H1 (cell line): ENCODE results near the gene DDR2.

Experiments used
- POLR2A ChIP-seq, 2 experiments: IDR thresholded peaks; 1 replicate in 1 of 2; 2 replicates in 1 of 2; pipeline ENCODE4 v1.6.1; 2011; ENCODE audit warnings: low read depth in 2 of 2, low read length in 2 of 2, mild to moderate bottlenecking in 2 of 2; ENCODE audit errors: control extremely low read depth in 1 of 2
- TCF12 ChIP-seq: IDR thresholded peaks from 2 replicates; pipeline ENCODE4 v1.6.1; 2011; ENCODE audit warnings: low read depth, mild to moderate bottlenecking, low read length
- TEAD4 ChIP-seq: IDR thresholded peaks from 2 replicates; pipeline ENCODE4 v1.6.1; 2012; ENCODE audit warnings: low read depth, low read length, inconsistent platforms, mixed read lengths
- TF ChIP-seq, protein P1 (sequence below), 3 experiments: IDR thresholded peaks; 1 replicate in 2 of 3; 2 replicates in 1 of 3; pipeline versions ENCODE4 v1.5.1 to v1.6.1; 2011; ENCODE audit warnings: low read length in 3 of 3, mild to moderate bottlenecking in 3 of 3, inconsistent platforms in 2 of 3, low read depth in 1 of 3, moderate library complexity in 1 of 3; ENCODE audit not compliant: insufficient read depth in 1 of 3; ENCODE audit errors: control extremely low read depth in 1 of 3

DNA sequence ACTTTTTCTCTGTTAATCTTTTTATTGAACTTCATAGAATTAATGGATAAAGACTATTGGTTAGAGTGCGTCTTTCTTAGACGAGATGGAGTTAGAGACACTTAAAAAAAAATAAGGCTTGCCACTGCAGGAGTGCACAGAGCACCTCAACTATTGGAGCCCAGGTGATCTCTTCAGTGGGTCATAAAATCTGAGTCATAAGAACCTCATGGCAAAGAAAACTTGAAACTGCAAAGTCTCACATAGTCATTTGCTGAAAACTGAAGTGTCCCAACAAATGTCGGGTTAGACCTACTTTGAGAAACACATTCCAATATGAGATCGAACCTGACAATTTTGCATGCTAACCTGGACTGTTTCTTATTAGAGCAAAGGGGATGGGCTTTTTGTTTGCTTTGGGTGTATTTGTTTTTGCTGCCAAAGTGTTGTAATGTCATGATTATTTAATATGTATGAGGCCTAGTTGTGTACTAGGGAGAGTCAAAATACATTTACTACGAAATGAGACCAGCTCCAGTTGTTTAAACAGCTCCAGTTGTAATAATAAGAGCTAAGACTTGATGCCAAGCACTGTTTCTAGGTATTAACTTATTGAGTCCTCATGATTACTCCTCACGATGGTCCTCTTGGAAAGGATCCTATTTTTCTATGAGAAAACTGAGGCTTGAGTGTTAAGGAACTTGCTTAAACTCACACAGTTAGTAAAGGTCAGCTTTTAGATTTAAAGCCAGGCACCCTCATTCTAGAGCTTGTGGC, 65.1 kb downstream of the DDR2 start:
- no peak for TF ChIP-seq POLR2A (IDR thresholded peaks at IDR 0.05; ENCODE audit: control extremely low read depth in 1 of 2, low read depth in 2 of 2, low read length in 2 of 2)
- TF ChIP-seq, protein P1, sequence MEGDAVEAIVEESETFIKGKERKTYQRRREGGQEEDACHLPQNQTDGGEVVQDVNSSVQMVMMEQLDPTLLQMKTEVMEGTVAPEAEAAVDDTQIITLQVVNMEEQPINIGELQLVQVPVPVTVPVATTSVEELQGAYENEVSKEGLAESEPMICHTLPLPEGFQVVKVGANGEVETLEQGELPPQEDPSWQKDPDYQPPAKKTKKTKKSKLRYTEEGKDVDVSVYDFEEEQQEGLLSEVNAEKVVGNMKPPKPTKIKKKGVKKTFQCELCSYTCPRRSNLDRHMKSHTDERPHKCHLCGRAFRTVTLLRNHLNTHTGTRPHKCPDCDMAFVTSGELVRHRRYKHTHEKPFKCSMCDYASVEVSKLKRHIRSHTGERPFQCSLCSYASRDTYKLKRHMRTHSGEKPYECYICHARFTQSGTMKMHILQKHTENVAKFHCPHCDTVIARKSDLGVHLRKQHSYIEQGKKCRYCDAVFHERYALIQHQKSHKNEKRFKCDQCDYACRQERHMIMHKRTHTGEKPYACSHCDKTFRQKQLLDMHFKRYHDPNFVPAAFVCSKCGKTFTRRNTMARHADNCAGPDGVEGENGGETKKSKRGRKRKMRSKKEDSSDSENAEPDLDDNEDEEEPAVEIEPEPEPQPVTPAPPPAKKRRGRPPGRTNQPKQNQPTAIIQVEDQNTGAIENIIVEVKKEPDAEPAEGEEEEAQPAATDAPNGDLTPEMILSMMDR (IDR thresholded peaks at IDR 0.05; ENCODE audit: control extremely low read depth in 1 of 3, insufficient read depth in 1 of 3, low read depth in 1 of 3, low read length in 3 of 3), result no peak
- no peak for TF ChIP-seq TEAD4
- TF ChIP-seq TCF12, result no peak
